HepG2 (cell line): ENCODE measurements around the gene MIA2. TPM values are rescaled to one million over a fixed set of nuclear protein-coding genes. Genes with fewer than 3 reads are reported as not detected.
"Not testable (repeated sequence)": the region's sequence is repeated elsewhere in the genome, so short reads cannot be mapped to it uniquely, and the experiment has no call there.

ENCODE experiments used
- ATAC-seq: fragments of 200-7000 bp; cut with Tn5 transposase; 3 replicates; pipeline ENCODE4 v1.9.1; 2020; ENCODE audit warnings: mild to moderate bottlenecking, moderate library complexity
- BruUV-seq: library from RNA; stranded (reverse); fragments of 400-500 nt; replicated peaks from 2 replicates; lab custom pipeline; 2021; lab: Mats Ljungman, UMichigan
- CTCF ChIA-PET: fragments of 300-600 bp; formaldehyde crosslinking; extraction: SDS; loops from one replicate; lab custom pipeline; 2021; ENCODE audit warnings: low total read pairs, inconsistent platforms, low intra/inter-chr PET ratio; lab: Yijun Ruan, JAX
- POLR2A ChIA-PET: fragments of 350-600 bp; sonication (Branson Sonifier 250); formaldehyde crosslinking; loops from one replicate; lab custom pipeline; 2020; ENCODE audit warnings: antibody characterized with exemption, inconsistent platforms; lab: Yijun Ruan, JAX
- DNase-seq: peaks from one replicate; pipeline ENCODE4 v3.0.0-alpha.2; 2015; ENCODE audit warnings: low spot score
- FAIRE-seq: peaks from 3 replicates; lab custom pipeline; 2011; peaks lifted over from hg19 to GRCh38; lab: Jason Lieb, UNC
- H2AFZ ChIP-seq: one replicate; pipeline ENCODE4 v1.6.1; 2011; ENCODE audit warnings: low read length, inconsistent platforms
- H3K27ac ChIP-seq: fragments of 300-600 bp; 3 replicates; pipeline ENCODE4 v1.8.0; 2011; ENCODE audit warnings: mixed run types, mild to moderate bottlenecking, mixed read lengths, low read length, inconsistent platforms; ENCODE audit not compliant: insufficient read depth; ENCODE audit errors: extremely low read length
- H3K27me3 ChIP-seq, 2 experiments: fragments of 200-600 bp in 1 of 2; 2 replicates in 1 of 2; 3 replicates in 1 of 2; pipeline versions ENCODE4 v1.6.0 to v1.8.0; 2011; ENCODE audit warnings: low read length in 2 of 2, mild to moderate bottlenecking in 2 of 2, moderate library complexity in 2 of 2, inconsistent platforms in 1 of 2; ENCODE audit not compliant: insufficient read depth in 2 of 2, control insufficient read depth in 1 of 2
- H3K36me3 ChIP-seq, 2 experiments: fragments of 200-600 bp in 1 of 2; replicated peaks in 1 of 2; 2 replicates in 1 of 2; 3 replicates in 1 of 2; pipeline versions ENCODE4 v1.5.1 to v1.8.0; 2011; ENCODE audit warnings: low read length in 2 of 2, inconsistent platforms in 1 of 2; ENCODE audit not compliant: insufficient read depth in 2 of 2, control insufficient read depth in 1 of 2
- H3K4me1 ChIP-seq: 2 replicates; pipeline ENCODE4 v1.5.1; 2012; ENCODE audit warnings: low read length, inconsistent platforms; ENCODE audit not compliant: insufficient read depth
- H3K4me2 ChIP-seq: 2 replicates; pipeline ENCODE4 v1.6.0; 2011; ENCODE audit warnings: low read depth, low read length, inconsistent platforms
- H3K4me3 ChIP-seq, 3 experiments: fragments of 200-600 bp in 1 of 3; sonication (generic), shearing (Covaris generic) in 1 of 3; replicated peaks in 1 of 3; 2 replicates each; pipeline ENCODE4 v1.5.1; 2011 to 2016; ENCODE audit warnings: low read length in 3 of 3, inconsistent platforms in 2 of 3, low read depth in 2 of 3, mild to moderate bottlenecking in 2 of 3, control low read depth in 1 of 3, mixed read lengths in 1 of 3; ENCODE audit not compliant: insufficient read depth in 1 of 3
- H3K79me2 ChIP-seq: one replicate; pipeline ENCODE4 v1.6.1; 2011; ENCODE audit warnings: low read length, inconsistent platforms; ENCODE audit not compliant: insufficient read depth
- H3K9ac ChIP-seq: 2 replicates; pipeline ENCODE4 v1.6.0; 2011; ENCODE audit warnings: mild to moderate bottlenecking, low read depth, low read length, inconsistent platforms; ENCODE audit not compliant: insufficient read depth
- H3K9me3 ChIP-seq: 2 replicates; pipeline ENCODE4 v1.5.1; 2012; ENCODE audit warnings: mild to moderate bottlenecking, low read length
- H4K20me1 ChIP-seq: 2 replicates; pipeline ENCODE4 v1.6.0; 2011; ENCODE audit warnings: inconsistent platforms, mild to moderate bottlenecking, low read length, moderate library complexity; ENCODE audit not compliant: insufficient read depth
- RNF219 ChIP-seq: sonication (generic); formaldehyde crosslinking; IDR thresholded peaks from 2 replicates; pipeline ENCODE4 v1.5.0; 2020; ENCODE audit warnings: mild to moderate bottlenecking, missing genetic modification reagents
- ZBTB40 ChIP-seq, 2 experiments: fragments of 450-650 bp in 1 of 2; sonication (generic) in 1 of 2; formaldehyde crosslinking in 1 of 2; IDR thresholded peaks; 2 replicates each; pipeline versions ENCODE4 v1.6.1 to v1.8.0; 2016 to 2022; ENCODE audit warnings: antibody characterized with exemption in 1 of 2, mild to moderate bottlenecking in 1 of 2, missing genetic modification reagents in 1 of 2
- WGBS: methylation state at CpG from one replicate; pipeline ENCODE4 v1.1.6; 2017; ENCODE audit warnings: low lambda C conversion rate; 5-methylcytosine and 5-hydroxymethylcytosine counted together
- in situ Hi-C: cut with HindIII; loops from 2 replicates; pipeline ENCODE4 v1.10.0; 2017; ENCODE audit warnings: low pct_unique_long_range_greater_than_20kb; ENCODE audit not compliant: extremely low pct_ligation_motif_present
- intact Hi-C: fragments of 100-400 bp; cut with micrococcal nuclease; formaldehyde crosslinking; loops from one replicate; pipeline ENCODE4 v1.10.0; 2022; ENCODE audit not compliant: unreplicated experiment
- polyA plus RNA-seq, 8 experiments: library from polyadenylated mRNA; depleted of rRNA in 3 of 8; stranded (reverse) in 7 of 8; unstranded in 1 of 8; fragments of >200 nt; fragmentation: Illumina TruSeq in 4 of 8; extraction: Trizol in 4 of 8; gene quantifications; 2 replicates each; pipeline versions ENCODE4 v1.2.1 to v1.2.3, GENCODE V29; 2011 to 2016; ENCODE audit warnings: low read depth in 4 of 8, missing spikeins in 1 of 8, mixed read lengths in 1 of 8; ENCODE audit not compliant: insufficient read depth in 1 of 8
- total RNA-seq, 5 experiments: library from RNA; depleted of rRNA; stranded (reverse); fragments of >200 nt; fragmentation: Illumina TruSeq; extraction: Trizol; gene quantifications; 2 replicates each; pipeline ENCODE4 v1.2.3, GENCODE V29; 2016; ENCODE audit warnings: low read depth in 1 of 5

The MIA2 gene
- total and polyA plus RNA-seq, 2 of the 13 experiments (the other 11 are each of a cell fraction or from before 2014, with no cell fraction given) = 134 to 158 TPM

GRCh38 chr14:39258782-39259545 lies 25.2 kb downstream of the MIA2 start (continued):
- no peak for TF ChIP-seq ZBTB40 (IDR thresholded peaks at IDR 0.05)
- TF ChIP-seq ZBTB40 (CRISPR knock-in tag; IDR thresholded peaks at IDR 0.05) = no peak
- TF ChIP-seq RNF219 (CRISPR knock-in tag) = no peak

GRCh38 chr14:39260161-39260560 lies 26.4 kb downstream of the MIA2 start:
- CTCF ChIA-PET, H3K27ac ChIP-seq, H3K4me3 ChIP-seq, H4K20me1 ChIP-seq, ATAC-seq, in situ Hi-C loops, H2AFZ ChIP-seq, H3K79me2 ChIP-seq, DNase-seq, FAIRE-seq, H3K9ac ChIP-seq, H3K36me3 ChIP-seq, H3K9me3 ChIP-seq, H3K4me2 ChIP-seq, H3K27me3 ChIP-seq, BruUV-seq, intact Hi-C loops: not testable (repeated sequence)
- WGBS = 96% methylated on average over 3 of the region's 3 CpGs
- POLR2A ChIA-PET = interaction anchor here (1.6 kb wide), 1 partner anchor 27 kb away, joined by 3 read pairs; no protein-coding TSS in a partner anchor
- H3K4me1 ChIP-seq = peaks cover 16% of the 10 kb centered on the region
